GM10847 (cell line): ENCODE data around the gene SUCLA2.

Experiments used
- POLR2A ChIP-seq: IDR thresholded peaks from 2 replicates; pipeline ENCODE4 v1.6.1; 2011; ENCODE audit not compliant: insufficient read length; ENCODE audit errors: extremely low read depth

The SUCLA2 gene

DNA sequence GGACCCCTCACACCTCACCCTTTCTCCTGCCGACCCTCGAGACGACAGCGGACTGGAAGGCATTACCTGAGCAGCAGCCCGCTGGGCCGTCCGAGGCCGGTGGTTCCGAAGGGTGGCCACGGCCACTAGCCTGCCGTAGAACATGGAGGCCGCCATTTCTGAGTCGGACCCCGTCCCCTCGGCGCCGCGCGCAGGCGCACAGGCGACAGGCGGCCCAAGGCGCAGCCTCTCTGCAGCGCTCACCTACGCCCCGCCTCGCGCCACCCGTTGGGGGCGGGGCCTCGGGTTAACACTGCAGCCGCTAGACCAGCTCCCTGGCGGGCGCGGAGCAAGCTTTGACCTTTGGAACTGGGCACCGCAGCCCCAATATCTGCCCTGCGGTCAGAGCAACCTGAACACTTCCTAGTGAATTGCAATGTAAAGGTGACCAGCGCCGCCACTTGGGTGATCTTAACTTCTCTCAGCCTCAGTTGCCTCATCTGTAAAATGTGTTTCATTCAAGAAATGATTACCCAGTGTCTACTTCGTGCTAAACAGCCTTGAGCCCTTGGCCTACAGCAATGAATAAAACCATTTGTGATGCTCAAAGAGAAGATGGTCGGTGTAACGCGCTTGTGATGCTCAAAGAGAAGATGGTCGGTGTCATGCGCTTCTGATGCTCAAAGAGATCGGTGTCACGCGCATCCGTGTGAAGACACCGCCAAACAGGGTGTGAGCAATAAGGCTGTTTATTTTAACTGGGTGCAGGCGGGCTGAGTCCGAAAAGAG is at the start of gene SUCLA2:
SUCLA2 (minus strand) TSS at position 160 of the 768 bp plus-strand sequence; CDS start at position 156, 4 bp downstream.
- TF ChIP-seq POLR2A, result peak; percentile 70

DNA sequence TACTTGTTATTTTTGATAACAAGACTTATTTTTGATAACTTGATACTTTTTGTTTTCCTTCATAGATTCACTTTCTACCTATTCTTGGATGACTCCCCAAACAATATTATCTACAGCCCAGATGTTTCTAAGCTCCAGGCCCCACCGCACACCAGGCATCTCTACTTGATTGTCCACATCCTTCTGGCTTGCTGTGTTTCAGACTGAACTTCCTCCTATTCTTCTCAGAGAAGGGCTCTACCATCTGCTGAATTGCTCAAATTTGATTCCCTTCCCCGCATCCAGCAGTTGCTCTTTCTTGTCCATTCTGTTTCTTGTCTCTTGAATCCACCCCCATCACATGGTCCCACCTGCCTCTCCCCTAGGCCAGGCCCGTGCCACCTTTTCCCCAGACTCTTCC is 49.5 kb upstream of the SUCLA2 start:
- TF ChIP-seq POLR2A, result no peak

DNA sequence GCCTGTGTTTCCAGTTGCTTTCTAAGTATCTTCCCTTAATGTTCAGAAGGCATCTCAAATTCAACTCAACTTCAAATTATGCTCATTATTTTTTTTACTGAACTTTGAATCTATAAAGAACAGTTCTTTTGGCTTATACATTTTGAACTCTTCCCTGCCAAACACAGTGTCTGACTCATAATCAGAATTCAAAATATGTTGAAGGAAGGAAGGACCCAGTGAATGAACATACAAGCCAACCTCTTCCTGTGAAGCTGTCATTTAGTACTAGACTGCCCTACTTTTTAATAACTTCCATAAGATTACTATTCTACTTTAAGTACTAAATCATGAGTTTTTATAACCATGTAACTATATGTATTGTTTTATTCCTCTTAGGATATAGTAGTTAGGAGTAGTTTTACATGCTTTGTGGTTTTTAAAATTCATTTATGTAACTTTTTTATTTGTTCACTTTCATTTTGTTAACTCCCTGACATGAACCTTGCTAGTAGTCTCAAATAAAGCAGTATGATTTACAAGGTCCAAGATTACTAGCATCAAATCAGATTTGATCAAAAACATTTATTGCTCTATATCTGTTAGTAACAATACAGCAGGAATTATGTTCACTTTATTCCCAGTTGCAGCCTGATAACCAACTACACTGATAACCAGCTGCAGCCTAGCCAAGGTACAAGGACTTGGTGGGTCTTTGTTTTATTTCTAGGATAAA is 42.9 kb upstream of the SUCLA2 start:
- no peak for TF ChIP-seq POLR2A

DNA sequence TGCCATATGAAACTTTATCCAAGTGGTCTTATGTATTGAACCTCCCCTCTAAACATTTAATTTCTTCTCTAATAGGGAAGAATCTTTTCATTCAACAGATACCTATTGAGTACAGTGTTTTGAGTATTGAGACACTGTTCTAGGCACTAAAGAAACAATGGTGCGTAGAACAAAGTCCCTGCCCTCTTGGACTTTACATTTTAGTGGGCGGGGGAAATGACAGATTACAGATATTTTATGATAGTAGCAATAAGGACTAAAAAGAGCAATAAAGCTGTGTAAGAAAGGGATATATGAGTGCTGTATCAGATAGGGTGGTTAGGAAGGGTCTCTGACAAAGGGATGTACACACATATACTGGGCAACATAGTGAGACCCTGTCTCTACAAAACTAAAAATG is 41.8 kb upstream of the SUCLA2 start:
- no peak for TF ChIP-seq POLR2A

DNA sequence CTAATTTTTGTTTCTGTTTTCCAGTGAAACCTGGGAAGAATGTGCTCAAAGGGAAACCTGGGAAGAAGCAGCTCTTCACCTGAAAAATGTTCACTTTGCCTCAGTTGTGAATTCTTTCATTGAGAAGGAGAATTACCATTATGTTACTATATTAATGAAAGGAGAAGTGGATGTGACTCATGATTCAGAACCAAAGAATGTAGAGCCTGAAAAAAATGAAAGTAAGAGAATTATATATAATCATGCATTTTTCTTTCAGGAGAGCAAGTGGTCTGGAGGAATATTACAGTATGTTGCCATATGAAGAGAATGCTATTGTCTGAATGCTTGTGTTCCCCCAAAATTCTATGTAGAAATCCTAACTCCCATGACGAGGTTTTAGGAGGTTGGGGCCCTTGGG is 39.8 kb upstream of the SUCLA2 start:
- no peak for TF ChIP-seq POLR2A

DNA sequence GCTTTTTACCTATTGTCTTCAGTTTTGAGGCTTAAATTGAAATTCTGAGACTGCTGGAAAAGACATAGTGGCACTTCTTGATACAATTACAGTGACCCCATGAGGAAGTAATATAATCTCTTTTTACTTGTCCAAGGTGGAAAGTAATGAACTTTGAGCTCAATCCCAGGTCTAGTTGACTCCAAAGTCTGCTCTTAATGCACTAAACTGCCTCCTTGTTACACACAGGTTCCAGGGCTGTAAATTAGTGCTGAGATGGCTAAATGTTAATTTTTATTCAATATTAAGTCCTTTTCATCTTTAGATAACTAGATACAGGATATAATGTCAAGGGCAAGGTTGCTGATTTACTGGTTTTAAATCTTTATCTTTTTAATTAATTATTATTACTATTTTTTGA is 39.0 kb upstream of the SUCLA2 start:
- TF ChIP-seq POLR2A, result no peak

DNA sequence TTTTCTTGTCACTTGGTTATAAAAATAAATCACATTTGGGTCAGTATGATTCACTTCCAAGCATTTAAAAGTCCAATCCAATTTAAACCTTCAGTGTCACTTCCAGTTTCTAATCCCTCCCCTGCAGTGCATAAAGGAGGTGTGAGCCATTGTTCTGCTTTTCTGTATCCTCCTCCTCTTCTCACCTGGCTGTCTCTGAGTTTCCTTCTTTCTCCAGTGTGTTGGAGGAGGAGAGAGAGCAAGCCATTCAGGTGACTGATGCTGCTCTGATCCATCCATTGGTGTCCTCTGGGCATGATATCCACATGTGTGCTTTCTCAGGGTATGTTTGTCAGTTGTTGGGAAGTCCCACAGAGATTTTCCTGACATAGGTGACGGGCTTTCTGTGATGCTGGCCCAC is 37.7 kb upstream of the SUCLA2 start:
- no peak for TF ChIP-seq POLR2A

DNA sequence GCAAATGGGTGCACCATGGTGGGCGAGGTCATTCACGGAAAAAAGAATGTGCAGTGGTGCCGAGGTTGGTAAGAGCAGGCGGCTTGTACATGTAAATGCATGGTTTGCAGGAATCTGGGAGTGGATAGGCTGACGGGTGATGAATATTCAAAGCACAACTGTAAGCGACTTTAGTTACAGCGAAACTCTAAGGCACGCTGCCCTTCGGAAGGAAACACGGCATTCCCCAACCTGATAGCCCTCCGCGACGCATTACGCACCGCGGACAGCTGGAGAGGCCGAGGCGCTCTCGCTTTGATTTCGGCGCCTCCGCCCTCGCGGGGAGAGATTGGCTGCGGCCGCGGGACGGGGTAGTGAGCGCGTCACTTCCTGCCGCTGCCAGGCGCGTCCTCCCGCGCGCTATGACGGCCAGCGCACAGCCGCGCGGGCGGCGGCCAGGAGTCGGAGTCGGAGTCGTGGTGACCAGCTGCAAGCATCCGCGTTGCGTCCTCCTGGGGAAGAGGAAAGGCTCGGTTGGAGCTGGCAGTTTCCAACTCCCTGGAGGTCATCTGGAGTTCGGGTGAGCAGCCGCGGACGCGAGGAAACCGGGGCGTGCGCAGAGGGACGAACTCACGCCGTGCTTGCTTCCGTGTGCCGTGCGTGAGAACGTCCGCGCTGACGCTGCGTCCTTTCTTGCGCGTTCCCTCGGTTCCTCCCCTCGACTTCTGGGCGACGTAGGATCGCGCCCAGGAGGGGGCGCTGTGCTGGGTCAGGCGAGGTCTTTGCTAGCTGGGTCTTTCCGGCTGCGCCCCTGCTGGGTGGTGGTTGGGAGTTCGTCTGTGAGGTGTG is 36.5 kb upstream of the SUCLA2 start, which contains the start of gene NUDT15:
NUDT15 (plus strand) TSS at position 381 of the 828 bp plus-strand sequence; CDS start at position 402, 21 bp downstream.
- TF ChIP-seq POLR2A, result peak; percentile 97

DNA sequence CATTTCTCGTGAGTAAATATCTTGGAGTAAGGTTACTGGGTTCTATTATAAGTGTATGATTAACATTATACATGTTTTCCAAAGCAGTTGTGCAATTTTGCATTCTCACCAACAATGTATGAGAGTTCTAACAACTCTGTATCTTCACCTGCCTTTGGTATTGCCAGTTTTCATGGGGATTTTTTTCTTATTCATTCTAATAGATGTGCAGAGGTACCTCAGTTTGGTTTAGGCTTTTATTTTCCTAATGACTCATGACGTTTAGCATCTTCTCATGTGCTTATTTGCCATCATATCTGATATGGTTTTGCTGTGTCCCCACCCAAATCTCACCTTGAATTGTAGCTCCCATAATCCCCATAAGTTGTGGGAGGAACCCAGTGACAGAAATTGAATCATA is 28.8 kb upstream of the SUCLA2 start:
- no peak for TF ChIP-seq POLR2A

DNA sequence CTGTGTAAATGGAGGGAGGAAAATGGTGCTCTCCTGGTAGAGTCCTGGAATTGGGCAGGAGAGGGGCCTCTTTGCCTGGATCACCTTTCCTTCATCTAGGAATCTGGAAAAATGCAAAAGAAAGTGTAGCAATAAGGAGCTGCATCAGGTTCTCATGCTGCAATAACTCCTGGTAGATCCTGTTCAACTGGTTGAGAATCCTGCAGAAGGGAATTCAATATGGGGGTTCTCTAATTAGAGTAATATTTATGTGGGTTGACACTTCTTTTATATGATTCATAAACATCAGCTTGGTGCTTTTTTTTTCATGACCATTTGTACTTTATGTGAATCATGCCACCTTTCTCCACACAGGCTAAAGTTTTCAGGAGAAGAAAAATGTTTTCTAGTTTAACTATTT is 27.0 kb upstream of the SUCLA2 start:
- TF ChIP-seq POLR2A, result no peak

DNA sequence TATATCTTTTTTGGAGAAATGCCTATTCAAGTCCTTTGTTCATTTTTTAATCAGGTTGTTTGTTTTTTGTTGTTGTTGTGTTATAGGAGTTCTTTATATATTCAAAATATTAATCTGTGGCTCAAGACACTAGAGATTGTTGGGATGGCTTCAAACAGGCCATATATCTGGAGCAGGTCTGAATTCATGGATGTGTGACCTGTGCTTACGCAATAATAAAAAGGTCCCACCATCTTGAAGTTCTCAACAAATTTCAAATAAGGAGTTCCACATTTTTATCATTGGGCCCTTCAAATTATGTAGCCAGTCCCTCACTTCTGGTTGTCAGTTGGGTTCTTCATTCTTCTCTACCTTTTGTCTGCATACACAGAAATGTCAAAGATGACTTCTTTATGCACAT is 18.7 kb upstream of the SUCLA2 start:
- TF ChIP-seq POLR2A, result no peak

DNA sequence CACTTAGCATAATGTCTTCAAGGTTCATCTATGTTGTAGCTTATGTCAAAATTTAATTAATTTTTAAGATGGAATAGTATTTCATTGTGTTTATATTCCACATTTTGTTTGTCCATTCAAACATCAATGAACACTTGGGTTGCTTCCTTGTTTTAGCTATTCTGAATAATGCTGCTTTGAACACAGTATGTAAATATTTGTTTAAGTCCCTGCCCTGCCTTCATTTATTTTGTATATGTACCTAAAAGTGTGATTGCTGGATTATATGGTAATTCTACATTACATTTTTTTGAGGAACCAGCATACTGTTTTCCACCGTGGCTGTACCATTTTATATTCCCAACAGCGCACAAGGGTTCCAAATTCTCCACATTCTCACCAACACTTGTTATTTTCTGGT is 17.6 kb upstream of the SUCLA2 start:
- TF ChIP-seq POLR2A, result no peak

DNA sequence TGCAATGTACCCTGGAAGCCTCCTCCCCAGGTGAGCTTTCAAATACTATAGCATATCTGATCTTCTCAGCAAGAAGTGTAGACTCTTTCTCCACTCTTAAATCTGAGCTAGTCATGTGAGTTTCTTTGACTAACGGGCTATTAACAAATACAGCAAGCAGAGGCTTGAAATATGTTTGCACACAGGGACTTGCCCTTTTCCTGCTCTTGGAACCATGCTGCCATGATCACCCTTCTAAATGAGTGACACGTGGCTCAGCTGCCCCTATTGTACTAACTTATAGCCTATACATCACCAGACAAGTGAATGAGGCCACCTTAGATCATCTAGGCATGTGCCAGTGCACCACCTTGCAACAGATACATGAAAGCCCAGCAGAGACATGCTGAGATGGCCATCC is 13.3 kb upstream of the SUCLA2 start:
- no peak for TF ChIP-seq POLR2A

DNA sequence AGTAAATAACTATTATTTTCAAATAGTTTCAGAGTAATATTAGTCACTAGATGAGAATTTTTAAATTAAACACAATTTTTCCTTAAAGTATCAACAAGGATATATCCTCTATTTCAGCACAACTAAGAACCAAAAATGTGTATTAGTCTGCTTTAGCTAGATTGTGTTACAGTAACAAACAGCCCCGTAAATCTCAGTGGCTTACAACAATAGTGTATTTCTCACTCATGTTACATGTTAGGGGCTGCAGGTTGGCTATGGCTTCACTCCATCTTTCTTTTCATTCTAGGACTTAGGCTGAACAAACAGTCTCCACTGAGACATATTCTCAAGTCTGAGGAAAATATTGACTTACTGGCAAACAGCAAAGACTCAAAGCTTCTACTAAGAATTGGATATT is 11.6 kb upstream of the SUCLA2 start:
- no peak for TF ChIP-seq POLR2A

DNA sequence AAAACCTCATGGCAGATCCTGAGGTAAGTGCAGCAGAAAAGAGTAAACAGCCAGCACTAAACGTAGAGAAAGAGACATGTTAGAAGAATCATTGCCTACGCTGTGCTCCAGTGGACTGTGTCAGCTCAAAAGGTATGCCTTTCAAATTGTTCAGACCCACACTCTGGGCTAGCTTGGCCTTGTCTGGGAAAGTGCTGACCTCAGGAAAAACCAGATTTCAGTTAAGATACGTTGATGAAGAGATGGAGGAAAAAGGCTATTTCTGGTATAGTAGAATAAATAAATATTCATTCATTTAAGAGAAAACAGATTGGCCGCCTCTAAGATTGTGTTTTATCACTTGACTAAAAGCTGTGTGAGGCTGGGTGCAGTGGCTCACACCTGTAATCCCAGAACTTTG is 9.6 kb upstream of the SUCLA2 start:
- TF ChIP-seq POLR2A, result no peak

DNA sequence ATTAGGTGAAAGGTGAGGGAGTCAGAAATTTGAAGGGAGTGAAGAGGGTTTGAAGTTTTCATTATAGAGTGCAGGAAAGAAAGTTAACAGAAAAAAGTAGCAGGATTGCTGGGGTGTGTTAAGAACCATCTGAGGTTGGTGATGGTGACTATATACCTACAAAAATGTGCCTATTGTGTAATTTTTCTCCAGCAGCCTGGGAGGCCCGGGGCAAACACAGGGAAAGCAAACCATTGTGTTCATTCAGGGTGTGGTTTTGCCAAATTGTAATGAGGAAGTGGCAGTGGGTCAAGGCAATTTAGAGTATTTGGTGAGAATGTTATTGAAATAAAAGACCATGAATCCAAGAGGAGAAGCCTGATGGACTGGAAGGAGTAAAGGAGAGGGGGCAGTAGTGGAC is 8.2 kb upstream of the SUCLA2 start:
- TF ChIP-seq POLR2A, result no peak
